EL (cell line): ENCODE measurements around the gene GTF2I.
"Not testable (repeated sequence)": the region's sequence is repeated elsewhere in the genome, so short reads cannot be mapped to it uniquely, and the experiment has no call there.

Experiments used
- DNase-seq: peaks from one replicate; pipeline ENCODE4 v3.0.0-alpha.2; 2016

Gene GTF2I

DNA sequence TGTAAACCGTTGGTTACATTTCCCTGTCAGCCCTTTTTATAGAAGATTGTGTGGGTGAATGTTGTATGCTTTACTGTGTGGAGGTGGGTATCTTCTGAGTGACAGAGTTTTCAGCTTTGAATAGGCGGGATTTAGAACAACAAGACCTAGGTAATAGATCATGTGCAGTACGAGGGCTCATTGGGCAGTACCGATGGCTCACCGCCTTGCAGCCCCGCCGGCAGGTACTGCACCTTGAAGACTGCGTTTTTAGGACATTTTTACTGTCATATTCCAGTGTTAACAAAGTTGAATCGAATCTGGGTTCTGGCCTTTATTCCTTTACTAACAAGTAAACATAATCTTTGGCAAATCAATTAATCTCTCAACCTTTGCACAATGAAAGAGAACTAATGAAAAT is 60.4 kb downstream of the GTF2I start:
- no peak for DNase-seq

DNA sequence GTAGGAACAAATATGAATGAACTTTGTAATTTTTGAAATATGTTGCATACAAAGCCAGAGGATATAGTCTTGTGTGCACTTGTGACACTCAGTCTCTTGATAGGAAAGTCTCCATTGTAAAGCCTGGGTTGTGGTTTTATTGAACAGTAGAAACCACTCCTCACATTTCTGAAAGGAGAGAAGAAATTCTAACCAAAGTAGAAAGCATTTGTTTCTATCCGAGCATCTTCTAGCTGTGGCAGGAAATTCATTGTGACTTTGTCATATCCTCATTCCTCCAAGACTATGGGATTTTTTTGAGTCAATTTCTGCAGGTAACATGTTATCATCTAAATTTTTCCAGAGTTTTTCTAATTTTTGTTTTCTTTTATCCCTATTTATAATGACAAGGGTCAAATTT is 60.8 kb downstream of the GTF2I start:
- DNase-seq: peak; percentile 39

DNA sequence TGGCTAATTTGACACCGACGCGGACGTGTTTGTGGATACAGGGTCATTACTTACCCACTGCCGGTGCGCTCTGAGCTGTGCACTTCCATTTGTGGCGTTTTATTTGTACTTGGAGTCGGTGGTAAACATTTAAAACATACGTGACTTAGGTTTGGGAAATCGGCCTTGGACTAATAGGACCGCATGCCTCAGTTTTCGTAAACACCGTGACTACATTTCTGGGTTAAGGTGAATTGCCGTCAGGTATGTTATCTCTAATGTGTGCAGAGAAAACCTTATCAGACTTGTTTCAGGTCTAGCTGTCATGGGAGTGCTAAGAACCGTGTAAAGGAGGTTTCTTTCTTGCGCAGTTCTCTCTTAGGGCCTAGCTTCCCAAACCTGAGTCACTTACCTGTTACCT is 64.6 kb downstream of the GTF2I start:
- no peak for DNase-seq

DNA sequence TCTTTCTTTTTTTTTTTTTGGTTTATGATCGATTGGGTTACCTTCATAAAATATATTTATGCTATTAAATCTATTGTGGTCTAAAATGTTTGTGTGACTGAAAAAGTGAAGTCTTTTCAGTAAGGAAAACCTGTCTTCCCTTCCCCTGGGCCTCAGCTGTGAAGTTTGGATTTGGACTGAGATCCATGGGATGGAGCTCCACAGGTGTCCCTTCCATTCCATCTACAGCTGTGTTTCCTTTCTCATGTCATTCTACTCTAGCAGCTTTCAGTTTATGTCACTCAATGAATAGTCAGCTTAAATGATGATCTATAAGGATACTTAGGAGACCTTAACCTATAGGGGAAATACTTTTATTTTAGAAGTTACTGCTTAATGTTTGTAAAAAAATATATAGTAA is 68.3 kb downstream of the GTF2I start:
- no peak for DNase-seq

DNA sequence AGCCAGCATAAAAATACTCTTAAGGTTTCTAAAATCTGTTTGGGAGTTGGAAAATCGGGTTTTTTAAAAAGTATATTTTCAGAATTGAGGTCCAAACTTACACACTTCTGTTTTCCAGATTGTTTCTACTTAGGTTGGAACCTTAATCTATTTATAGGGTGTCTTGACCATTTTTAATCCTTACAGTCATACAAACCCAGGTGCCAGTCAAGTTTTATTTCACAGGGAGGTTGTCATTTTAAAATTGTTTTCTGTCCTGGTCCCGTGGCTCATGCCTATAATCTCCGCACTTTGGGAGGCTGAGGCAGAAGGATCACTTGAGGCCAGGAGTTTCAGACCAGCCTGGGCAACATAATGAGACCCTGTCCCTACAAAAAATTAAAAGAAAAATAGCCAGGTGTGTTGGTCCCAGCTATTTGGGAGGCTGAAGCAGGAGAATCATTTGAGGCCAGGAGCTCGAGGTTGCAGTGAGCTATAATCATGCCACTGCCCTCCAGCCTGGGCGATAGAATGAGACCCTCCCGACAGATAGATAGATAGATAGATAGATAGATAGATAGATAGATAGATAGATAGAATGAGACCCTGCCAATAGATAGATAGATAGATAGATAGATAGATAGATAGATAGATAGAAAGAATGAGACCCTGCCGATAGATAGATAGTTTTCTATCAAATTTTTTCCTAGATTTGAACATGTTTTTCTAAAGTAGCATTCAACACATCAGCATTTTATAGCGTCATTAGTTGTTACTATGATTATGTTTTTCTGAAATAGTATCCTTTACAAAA is 69.0 kb downstream of the GTF2I start:
- no peak for DNase-seq

DNA sequence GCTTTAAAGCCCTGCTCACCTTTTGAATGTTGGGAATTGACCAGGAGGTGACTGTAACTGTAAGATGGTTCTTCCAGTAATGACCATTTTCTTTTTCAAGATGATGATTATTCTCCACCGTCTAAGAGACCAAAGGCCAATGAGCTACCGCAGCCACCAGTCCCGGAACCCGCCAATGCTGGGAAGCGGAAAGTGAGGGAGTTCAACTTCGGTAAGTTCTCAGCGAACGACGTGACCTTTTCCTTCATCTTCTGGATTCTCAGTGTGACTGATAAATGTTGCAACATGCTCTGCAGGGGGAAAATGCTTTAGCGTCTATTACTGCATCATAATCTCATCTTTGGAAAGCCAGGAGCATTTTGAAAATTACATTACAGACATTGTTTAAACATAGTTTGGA is 71.2 kb downstream of the GTF2I start:
- not testable (repeated sequence) for DNase-seq

DNA sequence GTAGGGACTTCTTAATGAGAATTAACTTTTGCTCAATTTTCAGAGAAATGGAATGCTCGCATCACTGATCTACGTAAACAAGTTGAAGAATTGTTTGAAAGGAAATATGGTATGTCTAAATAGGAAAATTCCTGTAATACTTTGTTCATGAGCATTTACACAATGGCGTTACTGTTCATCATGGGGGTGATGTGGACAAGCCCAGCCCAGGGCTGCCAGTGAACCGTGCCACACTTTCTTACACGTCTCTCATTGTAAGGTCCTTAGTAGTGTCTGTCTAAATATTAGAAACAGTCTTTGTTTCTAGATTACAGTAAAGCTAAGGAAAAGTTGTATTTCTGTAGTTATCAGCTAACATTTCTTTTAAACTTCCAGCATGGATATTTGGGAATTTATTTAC is 72.7 kb downstream of the GTF2I start:
- not testable (repeated sequence) for DNase-seq

DNA sequence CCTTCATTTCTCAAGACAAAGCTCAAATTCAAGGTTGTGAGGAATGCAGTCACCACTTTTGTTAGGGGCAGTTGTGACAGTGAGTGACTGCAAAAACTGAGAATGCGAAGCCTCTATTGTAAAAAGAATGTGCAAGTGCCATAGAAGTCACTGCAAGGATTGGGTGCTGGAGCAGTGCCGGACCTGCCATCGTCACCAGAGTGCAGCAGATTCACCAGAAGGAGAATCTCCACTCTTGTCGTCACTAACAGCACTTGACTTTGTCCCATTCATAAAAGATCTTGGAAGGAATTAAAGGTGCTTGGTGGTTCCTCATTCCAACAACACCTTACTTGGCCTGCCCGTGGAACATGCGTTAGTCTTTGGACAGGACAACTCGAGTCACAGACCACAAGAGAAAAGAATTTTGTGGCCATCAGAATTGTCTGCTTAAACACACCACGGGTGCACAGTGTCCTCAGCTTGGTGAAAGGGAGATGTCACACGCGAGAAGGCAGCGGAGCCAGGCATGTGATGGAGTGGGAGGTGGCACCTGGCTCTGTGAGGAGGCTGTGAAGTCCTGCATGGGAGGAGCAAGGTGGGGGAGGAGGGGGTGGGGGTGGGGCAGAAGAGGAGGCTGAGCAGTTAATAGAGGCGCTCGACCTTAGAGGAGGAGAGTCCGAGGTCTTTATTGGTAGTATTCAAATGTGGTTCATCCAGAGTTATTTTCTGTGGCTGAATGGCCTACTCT is 82.6 kb downstream of the GTF2I start:
- not testable (repeated sequence) for DNase-seq

DNA sequence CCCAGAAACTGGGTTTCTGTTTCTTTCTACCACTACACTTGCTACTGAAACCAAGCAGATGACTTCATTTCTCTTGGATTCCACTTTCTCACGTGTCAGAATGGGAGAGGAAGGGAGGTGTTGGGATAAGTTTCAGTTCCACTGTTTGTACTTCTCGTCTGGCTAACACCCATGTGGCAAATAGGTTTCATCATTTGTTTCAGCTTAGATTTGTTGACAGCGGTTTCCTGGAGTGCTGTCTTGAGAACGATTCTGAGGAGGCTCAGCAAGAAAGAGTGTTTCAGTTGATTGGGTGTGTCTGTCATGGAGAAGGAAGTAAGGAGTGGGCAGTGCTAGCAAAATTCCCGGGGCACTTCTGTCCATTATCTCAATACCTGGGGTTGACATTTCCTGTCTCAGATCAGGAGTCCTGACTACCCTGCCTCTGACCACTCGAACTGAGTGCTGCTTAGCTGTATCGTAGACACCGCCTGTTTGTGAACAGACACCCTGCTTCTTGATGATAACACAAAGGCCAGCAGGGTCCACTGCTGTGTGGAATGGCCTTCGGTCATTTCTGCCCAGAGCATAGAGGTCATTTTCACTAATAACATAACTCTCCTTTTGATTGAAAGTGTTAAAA is 86.5 kb downstream of the GTF2I start:
- not testable (repeated sequence) for DNase-seq

DNA sequence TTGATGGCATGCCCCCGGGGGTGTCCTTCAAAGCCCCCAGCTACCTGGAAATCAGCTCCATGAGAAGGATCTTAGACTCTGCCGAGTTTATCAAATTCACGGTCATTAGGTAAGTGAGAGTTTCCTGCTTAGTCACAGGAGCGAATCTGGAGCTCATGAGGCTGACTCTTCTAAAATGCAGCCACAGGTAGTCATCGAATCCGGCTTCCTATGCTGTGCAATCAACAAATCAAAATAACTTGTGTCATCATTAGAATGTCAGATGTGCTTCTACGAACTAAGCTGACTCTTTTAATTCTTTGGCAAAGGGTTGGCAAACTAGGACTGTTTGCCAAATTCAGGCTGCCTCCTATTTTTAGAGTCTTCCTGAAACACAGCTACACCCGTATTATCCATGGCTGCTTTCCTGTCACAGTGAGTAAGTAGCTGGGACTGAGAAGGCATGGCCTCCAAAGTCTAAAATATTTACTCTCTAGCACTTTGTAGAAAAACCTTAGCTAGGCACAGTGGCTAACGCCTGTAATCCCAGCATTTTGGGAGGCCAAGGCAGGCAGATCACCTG is 96.5 kb downstream of the GTF2I start:
- DNase-seq: not testable (repeated sequence)

DNA sequence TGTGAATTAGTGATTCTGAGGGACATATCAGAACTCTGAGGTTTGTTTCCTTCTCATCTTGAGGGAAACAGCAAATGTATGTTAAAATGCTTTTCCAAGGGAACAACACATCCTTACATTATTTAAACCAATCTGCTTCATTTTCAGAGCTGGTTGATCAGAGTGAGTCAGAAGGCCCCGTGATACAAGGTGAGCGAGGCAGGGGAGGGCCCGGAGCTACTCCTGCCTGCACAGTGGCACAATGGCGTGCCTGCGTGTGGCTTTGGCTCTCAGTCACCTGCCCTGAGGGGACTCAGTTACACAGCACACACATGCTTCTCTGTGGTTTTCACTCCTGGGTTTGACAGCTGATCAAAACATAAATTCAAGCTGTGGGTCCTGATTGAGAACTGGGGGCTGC is 99.2 kb downstream of the GTF2I start:
- DNase-seq: not testable (repeated sequence)

DNA sequence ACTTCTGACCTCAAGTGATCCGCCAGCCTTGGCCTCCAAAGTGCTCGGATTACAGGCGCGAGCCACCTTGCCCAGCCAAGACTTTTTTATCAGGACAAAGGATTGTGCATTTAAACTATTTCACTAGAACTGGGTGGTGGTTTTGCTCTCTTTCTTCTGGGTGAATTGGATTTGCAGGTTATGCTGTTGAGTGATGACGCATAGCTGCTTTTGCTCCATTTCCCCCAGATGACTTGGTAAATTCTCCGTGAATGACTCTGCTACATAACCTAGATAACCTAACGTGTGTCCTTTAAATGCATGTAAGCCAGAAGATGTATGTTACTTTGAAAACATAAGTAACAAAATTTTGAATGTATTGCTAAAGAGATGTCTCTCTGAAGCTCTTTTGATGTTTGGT is 100.8 kb downstream of the GTF2I start:
- DNase-seq: not testable (repeated sequence)

DNA sequence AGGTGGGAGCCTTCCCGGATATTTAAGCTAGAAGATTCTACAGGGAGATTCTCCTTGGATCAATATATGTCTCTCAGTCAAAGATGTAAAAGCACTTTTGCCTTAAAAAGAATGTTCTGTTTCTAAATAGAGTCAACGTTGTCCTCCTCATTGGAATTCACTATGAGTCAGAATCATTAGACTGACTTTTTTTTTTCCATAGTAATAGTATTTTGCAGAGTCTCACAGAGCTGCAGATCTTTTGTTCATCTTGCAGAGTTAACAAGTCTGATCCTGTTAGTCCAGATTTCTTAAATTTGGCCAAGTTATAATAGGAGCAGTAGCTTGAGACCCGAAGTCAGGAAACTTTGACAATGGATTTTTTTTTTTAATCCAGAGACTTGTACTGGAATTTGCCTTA is 101.5 kb downstream of the GTF2I start:
- DNase-seq: not testable (repeated sequence)

DNA sequence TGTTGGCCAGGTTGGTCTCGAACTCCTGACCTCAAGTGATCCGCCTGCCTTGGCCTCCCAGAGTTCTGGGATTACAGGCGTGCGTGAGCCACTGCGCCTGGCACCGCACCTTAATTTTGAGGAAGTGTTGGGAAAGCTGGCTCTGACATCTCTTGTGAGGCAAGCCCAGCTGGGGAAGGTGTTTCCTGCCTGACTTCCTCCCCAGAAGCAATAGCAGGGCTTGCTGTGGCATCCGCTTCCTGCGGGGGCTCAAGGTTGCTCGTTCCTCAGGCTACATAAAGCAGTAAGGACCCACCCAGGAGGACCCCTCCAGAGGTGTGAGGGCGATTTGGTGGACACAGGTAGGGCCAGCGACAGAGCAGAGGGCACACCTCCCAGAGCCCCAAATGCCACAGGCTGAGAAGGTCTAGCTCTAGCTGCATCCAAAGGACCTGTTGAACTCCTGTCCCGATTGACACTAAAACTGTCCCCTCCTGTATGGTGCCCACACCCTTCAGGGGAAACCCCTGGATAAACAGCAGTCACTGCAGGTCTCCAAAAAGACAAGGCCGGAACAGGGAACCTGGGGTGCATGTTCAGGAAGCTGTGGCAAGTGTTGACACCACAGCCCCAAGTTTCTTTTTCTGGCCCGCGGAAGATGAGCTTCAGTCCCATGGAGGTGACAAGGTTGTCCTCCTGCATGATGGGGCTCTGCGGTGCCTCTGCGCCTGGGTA is 107.8 kb downstream of the GTF2I start:
- DNase-seq: not testable (repeated sequence)

DNA sequence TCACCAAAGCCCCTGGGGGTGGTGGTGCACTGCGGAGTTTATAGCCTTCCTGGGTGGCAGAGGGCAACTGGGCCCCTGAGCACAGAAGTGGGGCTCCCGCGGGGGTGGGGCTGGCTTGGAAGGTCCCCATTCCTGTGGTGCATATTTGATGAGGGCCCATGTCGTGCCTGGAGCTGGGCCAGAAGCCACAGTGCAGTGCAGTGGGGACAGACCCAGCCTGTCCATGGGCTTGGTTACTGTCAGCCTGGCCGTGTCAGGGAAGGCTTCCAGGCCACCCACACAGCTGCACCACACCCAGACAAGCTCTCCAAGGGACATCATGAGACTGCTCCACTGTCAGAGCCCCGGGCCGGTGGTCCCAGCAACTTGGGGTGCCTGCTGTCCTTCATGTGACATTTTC is 109.0 kb downstream of the GTF2I start:
- not testable (repeated sequence) for DNase-seq

DNA sequence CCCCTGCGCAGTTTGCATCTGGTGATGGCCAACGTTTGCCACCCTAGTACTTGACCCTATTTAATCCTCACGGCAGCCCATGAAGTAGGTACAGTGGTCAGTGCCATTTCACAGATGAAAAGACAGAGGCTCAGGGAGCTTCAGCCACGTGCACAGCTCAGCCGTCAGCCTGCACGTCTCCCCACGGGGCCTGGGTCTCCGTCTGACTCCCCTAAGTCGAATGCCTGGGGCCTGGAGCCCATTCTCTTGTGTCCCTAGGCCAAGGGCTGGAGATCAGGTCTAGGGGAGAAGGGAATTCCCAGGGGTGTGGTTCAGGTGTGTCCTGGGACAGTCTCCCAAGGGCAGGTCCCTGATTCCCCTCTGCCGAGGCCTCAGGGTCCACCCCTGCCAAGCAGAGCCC is 109.5 kb downstream of the GTF2I start:
- DNase-seq: not testable (repeated sequence)

DNA sequence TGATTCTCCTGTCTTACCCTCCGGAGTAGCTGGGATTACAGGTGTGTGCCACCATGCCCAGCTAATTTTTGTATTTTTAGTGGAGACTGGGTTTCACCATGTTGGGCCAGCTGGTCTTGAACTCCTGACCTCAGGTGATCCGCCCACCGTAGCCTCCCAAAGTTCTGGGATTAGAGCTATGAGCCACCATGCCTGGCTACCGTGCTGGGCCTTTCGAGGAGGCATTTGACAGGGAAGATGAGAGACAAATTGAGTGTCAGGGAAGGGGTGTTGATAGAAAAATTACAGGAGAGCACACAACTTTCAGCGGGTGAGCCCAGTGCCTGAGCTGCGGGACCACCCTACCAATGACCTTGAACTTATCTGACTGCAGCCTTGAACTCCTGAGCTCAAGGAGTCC is 112.5 kb downstream of the GTF2I start:
- not testable (repeated sequence) for DNase-seq

DNA sequence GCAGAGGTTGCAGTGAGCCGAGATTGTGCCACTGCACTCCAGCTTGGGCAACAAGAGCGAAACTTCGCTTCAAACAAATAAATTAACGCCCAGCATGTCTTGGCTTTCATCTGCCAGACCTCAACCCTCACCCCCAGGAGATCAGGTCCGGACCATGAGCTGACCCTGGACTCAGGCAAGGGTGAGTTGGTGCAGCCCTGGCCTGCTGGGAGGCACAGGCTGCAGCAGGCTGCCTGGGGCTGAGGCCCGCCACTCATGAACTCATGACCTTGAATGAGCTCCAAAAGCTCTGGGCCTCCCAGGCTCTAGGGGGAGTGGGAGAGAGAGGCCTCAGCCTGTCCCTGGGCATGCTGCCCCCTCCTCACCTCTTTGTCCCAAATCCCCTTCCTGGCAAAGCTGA is 114.6 kb downstream of the GTF2I start:
- not testable (repeated sequence) for DNase-seq

DNA sequence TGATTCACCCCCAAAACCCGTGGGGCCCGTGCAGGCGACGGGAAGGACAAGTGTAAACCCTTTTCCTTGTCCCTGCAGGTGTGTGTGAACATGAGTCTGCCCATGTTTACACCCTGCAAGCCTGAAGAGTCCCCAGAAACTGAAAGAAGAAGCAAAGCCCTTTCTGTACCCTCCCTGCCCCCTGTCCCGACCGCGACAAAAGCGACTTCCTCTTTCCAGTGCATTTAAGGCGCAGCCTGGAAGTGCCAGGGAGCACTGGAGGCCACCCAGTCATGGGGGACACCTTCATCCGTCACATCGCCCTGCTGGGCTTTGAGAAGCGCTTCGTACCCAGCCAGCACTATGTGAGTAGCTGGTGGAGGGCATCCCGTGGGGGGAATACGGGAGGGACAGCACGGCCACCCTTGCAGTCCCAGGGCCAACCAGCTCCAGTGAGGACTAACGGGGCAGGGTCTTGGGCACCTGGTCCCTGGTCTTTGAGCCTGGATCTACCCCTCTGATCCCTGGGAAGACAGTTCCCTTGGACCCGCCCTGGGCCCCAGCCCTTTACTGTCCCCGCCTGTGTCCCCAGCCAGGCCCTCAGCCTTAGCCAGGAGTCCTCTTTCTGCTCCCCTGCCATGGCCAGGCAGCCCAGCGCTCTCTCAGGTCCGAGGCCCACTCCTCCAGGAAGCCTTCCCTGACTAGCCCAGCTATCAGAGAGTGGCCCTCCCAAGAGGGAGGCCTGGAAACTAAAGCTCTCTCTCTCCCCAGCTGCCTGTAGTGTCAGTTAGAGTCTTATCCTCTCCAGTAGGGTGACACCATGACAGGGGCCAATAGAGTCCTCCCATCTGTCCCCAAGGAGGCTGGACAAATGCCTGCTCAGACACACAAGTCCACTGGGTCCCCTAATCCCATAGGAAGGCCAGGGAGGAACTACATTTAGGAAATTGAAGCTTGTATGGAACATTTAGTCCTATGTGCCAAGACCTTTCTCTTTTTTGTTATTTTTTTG is 116.5 kb downstream of the GTF2I start, which contains the start of gene NCF1:
Gene NCF1 (plus strand): TSS at position 252 of the 991 bp plus-strand sequence. CDS start 21 bp downstream, at position 273.
- not testable (repeated sequence) for DNase-seq

DNA sequence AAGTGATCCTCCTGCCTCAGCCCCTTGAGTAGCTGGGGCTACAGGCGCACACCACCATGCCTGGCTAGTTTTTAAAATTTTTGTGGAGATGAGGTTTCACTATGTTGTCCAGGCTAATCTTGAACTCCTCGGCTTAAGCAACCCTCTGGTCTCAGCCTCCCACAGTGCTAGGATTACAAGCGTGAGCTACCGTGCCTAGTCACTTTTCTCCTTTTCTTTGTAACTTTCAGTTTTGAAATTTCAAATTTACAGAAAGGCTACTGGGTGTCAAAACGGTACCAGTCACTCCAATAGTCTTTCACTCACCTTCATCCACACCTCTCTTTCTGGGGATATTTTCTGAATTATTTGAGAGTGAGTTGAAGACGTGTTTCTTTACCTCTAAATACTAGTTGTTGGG is 117.6 kb downstream of the GTF2I start:
- not testable (repeated sequence) for DNase-seq

DNA sequence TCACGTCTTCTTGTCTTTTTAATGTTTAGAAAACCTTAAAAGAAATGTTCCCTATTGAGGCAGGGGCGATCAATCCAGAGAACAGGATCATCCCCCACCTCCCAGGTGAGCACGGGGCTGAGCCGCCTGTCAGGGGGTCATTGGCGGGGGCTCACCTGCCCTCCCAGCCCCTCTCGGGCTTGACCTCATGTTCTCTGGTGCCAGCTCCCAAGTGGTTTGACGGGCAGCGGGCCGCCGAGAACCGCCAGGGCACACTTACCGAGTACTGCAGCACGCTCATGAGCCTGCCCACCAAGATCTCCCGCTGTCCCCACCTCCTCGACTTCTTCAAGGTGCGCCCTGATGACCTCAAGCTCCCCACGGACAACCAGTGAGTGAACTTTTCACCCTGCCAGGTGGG is 121.5 kb downstream of the GTF2I start:
- not testable (repeated sequence) for DNase-seq
